ENCODE results near the gene HSF5. TPM values are rescaled to one million over a fixed set of nuclear protein-coding genes. Genes with fewer than 3 reads are reported as not detected.

HSF5 gene
- total RNA-seq, 4 donors from 2014 or later, result not detected

DNA sequence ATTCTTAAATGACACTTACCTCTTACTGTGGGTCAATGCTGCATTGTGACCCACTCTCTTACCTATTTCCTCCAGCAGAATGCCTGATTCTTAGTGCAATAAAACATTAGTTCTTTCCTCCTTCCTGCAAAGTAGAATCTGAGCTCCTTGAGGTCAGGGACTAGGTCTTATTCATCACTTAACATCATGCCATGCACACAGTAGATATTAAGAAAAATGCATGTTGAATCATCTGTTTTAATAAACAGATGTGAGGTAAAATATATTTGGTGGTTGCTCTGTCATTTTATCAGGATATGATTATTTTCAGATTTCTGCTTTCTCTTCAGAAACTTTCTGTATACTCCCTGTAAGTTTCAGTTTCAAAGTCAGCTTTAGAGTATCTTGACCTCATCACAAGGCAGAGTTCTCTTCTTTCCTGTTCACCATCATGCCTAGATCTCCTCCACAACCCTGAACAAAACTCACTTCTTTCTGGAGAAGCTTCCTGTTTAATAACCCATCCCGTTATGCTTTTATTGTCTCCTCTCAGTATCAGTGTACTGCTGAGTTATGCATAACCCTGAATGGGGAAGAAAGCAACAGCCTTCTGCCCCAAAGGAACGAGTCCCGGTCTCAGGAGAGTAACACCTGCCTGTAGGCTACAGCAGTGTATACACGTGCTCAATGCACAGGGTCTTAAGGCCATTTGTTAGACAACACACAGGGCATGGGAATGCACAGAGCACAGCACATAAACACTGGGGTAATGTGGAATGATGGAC is 105.9 kb downstream of the HSF5 start:
- no peaks in the 10 kb centered on the region for H3K36me3 ChIP-seq
- no peak for TF ChIP-seq POLR2A (IDR thresholded peaks at IDR 0.05)
- TF ChIP-seq, protein P1, sequence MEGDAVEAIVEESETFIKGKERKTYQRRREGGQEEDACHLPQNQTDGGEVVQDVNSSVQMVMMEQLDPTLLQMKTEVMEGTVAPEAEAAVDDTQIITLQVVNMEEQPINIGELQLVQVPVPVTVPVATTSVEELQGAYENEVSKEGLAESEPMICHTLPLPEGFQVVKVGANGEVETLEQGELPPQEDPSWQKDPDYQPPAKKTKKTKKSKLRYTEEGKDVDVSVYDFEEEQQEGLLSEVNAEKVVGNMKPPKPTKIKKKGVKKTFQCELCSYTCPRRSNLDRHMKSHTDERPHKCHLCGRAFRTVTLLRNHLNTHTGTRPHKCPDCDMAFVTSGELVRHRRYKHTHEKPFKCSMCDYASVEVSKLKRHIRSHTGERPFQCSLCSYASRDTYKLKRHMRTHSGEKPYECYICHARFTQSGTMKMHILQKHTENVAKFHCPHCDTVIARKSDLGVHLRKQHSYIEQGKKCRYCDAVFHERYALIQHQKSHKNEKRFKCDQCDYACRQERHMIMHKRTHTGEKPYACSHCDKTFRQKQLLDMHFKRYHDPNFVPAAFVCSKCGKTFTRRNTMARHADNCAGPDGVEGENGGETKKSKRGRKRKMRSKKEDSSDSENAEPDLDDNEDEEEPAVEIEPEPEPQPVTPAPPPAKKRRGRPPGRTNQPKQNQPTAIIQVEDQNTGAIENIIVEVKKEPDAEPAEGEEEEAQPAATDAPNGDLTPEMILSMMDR (IDR thresholded peaks at IDR 0.05 in 4 of 5, conservative IDR thresholded peaks at IDR 0.05 in 1 of 5), result no peak
- in situ Hi-C loops (cut with MboI; ENCODE audit: low sequenced_read_pairs in 4 of 4), result no loop called here
- no peak overlapping the region for H3K27ac ChIP-seq
- H3K9me3 ChIP-seq, result no peaks in the 10 kb centered on the region
- no peaks in the 10 kb centered on the region for H3K4me1 ChIP-seq
- no peak overlapping the region for H3K4me3 ChIP-seq
- no peak for DNase-seq
- ATAC-seq, result no peak
- intact Hi-C loops (cut with DNase I; ENCODE audit: low total_unique reads), result no loop called here
- H3K27me3 ChIP-seq, result peaks cover 0 to 3% (median 0%) of the 10 kb centered on the region in 3 donors

DNA sequence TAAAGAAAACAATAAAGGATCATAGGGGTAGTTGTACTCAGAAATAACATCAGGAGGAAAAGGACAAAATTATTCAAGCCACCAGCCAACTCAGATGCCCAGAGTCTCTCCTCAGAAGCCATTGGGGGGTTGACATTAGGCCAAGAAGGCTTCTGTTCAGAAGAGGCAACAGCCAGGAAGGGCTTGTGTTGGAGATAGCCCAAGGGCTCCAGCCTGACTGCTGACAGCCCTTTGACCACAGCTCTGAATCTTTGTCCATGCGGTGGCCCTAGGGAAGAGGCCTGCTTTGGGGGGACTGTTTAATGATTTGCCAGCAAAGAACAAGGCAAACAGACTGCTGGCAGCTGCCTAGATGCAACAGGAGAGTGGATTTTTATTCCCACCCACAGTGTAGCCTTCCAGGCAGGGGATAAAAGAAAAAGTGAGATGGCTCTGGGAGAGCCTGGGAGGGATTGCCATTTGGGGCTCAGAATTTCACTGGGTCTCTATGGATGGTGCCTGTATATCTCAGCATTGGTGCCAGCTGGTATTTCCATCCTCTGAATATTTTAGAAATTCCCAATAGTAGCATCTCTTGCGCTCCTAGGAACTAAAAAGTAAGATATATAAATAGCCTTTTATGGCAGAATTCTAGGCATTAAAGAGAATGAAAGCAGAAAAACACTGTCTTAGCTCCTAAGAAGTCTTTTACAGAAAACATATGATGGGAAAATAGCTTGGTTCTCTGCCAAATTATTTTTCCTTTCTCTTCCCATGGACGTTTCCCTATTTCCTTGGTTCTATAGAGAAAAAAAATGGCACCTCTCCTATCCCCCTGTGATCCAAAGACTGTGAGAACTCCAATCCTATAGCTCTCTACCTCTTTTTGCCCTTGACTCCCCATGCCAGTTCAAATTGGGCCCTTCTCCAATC is 106.8 kb downstream of the HSF5 start:
- TF ChIP-seq, protein P1 (IDR thresholded peaks at IDR 0.05 in 4 of 5, conservative IDR thresholded peaks at IDR 0.05 in 1 of 5), result no peak
- TF ChIP-seq POLR2A (IDR thresholded peaks at IDR 0.05), result no peak
- in situ Hi-C loops (cut with MboI; ENCODE audit: low sequenced_read_pairs in 4 of 4), result no loop called here
- ATAC-seq, result no peak

DNA sequence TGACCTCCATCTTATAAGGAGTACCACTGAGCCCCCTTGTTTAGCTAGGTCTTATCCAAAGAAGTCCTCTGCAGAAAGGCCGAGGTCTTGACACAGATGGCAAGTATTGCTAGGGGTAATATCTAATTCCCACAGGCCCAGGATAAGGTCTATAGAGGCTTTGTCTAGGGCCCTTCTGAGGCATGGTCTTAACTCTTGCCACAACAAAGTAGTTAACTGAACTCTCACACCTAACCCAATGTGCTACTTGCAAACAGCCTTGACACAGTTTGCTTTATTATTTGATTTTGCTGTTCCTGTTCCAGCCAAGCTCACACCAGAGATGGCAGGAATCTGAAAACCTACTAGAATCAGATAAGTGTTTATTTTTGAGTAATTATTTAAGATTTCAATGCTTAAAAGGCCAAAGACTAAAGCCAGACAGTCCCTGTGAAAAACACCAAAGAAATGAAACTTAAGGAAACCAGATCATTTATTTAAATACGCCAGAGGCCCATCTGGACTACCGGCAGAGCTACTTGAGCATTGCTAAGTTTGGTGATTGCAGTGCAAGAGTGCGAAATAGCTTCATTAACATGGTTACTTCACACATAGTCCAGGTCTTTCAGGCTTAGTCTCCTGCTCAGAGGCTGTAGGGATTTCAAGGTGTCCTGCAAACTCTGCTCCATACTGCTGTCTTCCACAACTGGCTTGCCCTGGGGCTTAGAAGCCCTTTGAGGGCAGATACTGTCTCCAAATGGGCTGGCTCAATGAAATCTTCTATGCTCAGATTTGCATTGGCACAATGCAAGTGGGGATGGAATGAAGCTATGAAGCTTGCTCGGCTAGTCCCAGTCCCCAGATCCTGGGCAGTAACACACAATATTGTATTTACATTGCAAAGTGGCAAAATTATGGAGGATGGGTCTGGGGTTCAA is 107.7 kb downstream of the HSF5 start:
- Histone ChIP-seq H3K36me3 (no peaks in the 10 kb centered on the region), H3K9me3 (no peaks in the 10 kb centered on the region), H3K27ac (no peak overlapping the region), H3K27me3 (no peaks in the 10 kb centered on the region), H3K4me3 (no peak overlapping the region), H3K4me1 (no peaks in the 10 kb centered on the region)
- ATAC-seq (no peak), DNase-seq (no peak)
- TF ChIP-seq POLR2A (IDR thresholded peaks at IDR 0.05), result no peak
- TF ChIP-seq, protein P1 (IDR thresholded peaks at IDR 0.05 in 4 of 5, conservative IDR thresholded peaks at IDR 0.05 in 1 of 5), result no peak
- intact Hi-C loops (cut with DNase I; ENCODE audit: low total_unique reads), result no loop called here
- in situ Hi-C loops (cut with MboI; ENCODE audit: low sequenced_read_pairs in 4 of 4), result no loop called here

More for the DNA sequence above, 106.8 kb downstream of the HSF5 start:
- Histone ChIP-seq H3K36me3 (no peaks in the 10 kb centered on the region), H3K4me1 (no peaks in the 10 kb centered on the region), H3K27me3 (no peaks in the 10 kb centered on the region), H3K27ac (no peak overlapping the region), H3K9me3 (no peaks in the 10 kb centered on the region), H3K4me3 (no peak overlapping the region)
- DNase-seq, result no peak
- intact Hi-C loops (cut with DNase I; ENCODE audit: low total_unique reads), result no loop called here

DNA sequence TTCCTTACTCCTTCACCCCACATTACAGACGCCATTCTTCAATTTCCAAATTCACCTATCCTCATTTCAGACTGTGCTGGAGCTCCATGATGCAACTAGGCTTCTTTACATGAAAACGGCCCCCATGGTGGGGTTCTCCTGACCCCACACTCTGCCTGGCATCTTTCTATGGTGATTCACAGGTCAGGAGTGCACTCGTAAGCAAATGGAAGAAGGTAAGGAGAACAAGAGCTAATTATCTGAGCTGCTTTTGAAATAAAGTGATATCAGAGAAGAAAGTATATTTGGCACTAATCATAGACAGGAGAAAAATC is 108.7 kb downstream of the HSF5 start:
- no peak for DNase-seq
- Histone ChIP-seq H3K36me3 (no peaks in the 10 kb centered on the region), H3K27me3 (no peaks in the 10 kb centered on the region), H3K4me1 (no peaks in the 10 kb centered on the region), H3K27ac (no peak overlapping the region), H3K4me3 (no peak overlapping the region), H3K9me3 (no peaks in the 10 kb centered on the region)
- in situ Hi-C loops (cut with MboI; ENCODE audit: low sequenced_read_pairs in 4 of 4), result no loop called here
- intact Hi-C loops (cut with DNase I; ENCODE audit: low total_unique reads), result no loop called here
- ATAC-seq, result no peak
- TF ChIP-seq, protein P1 (IDR thresholded peaks at IDR 0.05 in 4 of 5, conservative IDR thresholded peaks at IDR 0.05 in 1 of 5), result no peak
- TF ChIP-seq POLR2A (IDR thresholded peaks at IDR 0.05), result no peak
